Naive thymus-derived CD4-positive, alpha-beta T cell (primary cell): ENCODE measurements around the gene PLIN4. TPM values are rescaled to one million over a fixed set of nuclear protein-coding genes. Genes with fewer than 3 reads are reported as not detected.
A peak's percentile ranks its signal among the peaks of the same experiment; 100 is the strongest.
"Not testable (repeated sequence)": the region's sequence is repeated elsewhere in the genome, so short reads cannot be mapped to it uniquely, and the experiment has no call there.

ENCODE experiments used
- ATAC-seq: fragments of 150-1000 bp; cut with Tn5 transposase; 2 replicates; pipeline ENCODE4 v1.10.0; 2021; ENCODE audit warnings: mild to moderate bottlenecking, moderate library complexity
- CTCF ChIA-PET: fragments of 350-600 bp; sonication (Branson Sonifier 250); formaldehyde crosslinking; loops from one replicate; lab custom pipeline; 2021; ENCODE audit warnings: antibody characterized with exemption; lab: Charles Lee
- POLR2A ChIA-PET: fragments of 350-600 bp; sonication (Branson Sonifier 250); formaldehyde crosslinking; loops from one replicate; lab custom pipeline; 2021; ENCODE audit warnings: antibody characterized with exemption, inconsistent platforms; lab: Charles Lee
- DNase-seq, 9 donors: peaks; one replicate each; pipeline versions ENCODE4 v3.0.0 to v3.0.0-alpha.2; 2020 to 2022; ENCODE audit warnings: mixed read lengths in 1 of 9
- H3K27ac ChIP-seq: one replicate; pipeline ENCODE4 v1.7.0; 2013; ENCODE audit warnings: mild to moderate bottlenecking, low read depth, low read length, moderate library complexity
- H3K27me3 ChIP-seq, 2 donors: one replicate each; pipeline ENCODE4 v1.7.0; 2013; ENCODE audit warnings: low read length in 2 of 2, mild to moderate bottlenecking in 2 of 2, moderate library complexity in 2 of 2; ENCODE audit not compliant: control insufficient read depth in 2 of 2, insufficient read depth in 2 of 2
- H3K36me3 ChIP-seq, 3 experiments: 1 replicate in 2 of 3; 2 replicates in 1 of 3; pipeline ENCODE4 v1.7.0; 2013; ENCODE audit warnings: low read length in 3 of 3, mild to moderate bottlenecking in 3 of 3, moderate library complexity in 1 of 3; ENCODE audit not compliant: insufficient read depth in 3 of 3, control insufficient read depth in 2 of 3
- H3K4me1 ChIP-seq, 2 donors: one replicate each; pipeline ENCODE4 v1.7.0; 2013; ENCODE audit warnings: low read length in 2 of 2, mild to moderate bottlenecking in 2 of 2, moderate library complexity in 1 of 2; ENCODE audit not compliant: control insufficient read depth in 2 of 2, insufficient read depth in 2 of 2
- H3K4me3 ChIP-seq: 2 replicates; pipeline ENCODE4 v1.7.0; 2013; ENCODE audit warnings: mild to moderate bottlenecking, low read length
- H3K9me3 ChIP-seq, 3 experiments: 1 replicate in 2 of 3; 2 replicates in 1 of 3; pipeline ENCODE4 v1.7.0; 2013; ENCODE audit warnings: low read length in 3 of 3; ENCODE audit not compliant: control insufficient read depth in 2 of 3
- H3K27ac Mint-ChIP-seq, 9 donors: one replicate each; pipeline ENCODE4 v1.8.0; 2020 to 2022; ENCODE audit warnings: mixed read lengths in 9 of 9, mild to moderate bottlenecking in 8 of 9, moderate library complexity in 5 of 9, inconsistent platforms in 2 of 9
- H3K27me3 Mint-ChIP-seq, 5 donors: one replicate each; pipeline ENCODE4 v1.8.0; 2021 to 2022; ENCODE audit warnings: mixed read lengths in 5 of 5, mild to moderate bottlenecking in 1 of 5
- H3K36me3 Mint-ChIP-seq, 5 donors: one replicate each; pipeline ENCODE4 v1.8.0; 2020 to 2022; ENCODE audit warnings: mixed read lengths in 5 of 5, mild to moderate bottlenecking in 3 of 5, inconsistent platforms in 1 of 5
- H3K4me1 Mint-ChIP-seq, 7 donors: one replicate each; pipeline ENCODE4 v1.8.0; 2020 to 2022; ENCODE audit warnings: mixed read lengths in 7 of 7, mild to moderate bottlenecking in 3 of 7, inconsistent platforms in 1 of 7
- H3K4me3 Mint-ChIP-seq, 10 donors: one replicate each; pipeline ENCODE4 v1.8.0; 2020 to 2022; ENCODE audit warnings: mild to moderate bottlenecking in 10 of 10, mixed read lengths in 10 of 10, moderate library complexity in 6 of 10, inconsistent platforms in 2 of 10
- H3K9me3 Mint-ChIP-seq, 11 donors: one replicate each; pipeline ENCODE4 v1.8.0; 2020 to 2022; ENCODE audit warnings: mixed read lengths in 11 of 11, mild to moderate bottlenecking in 4 of 11, inconsistent platforms in 1 of 11, moderate library complexity in 1 of 11
- intact Hi-C, 2 donors: fragments of 100-400 bp; cut with micrococcal nuclease; formaldehyde crosslinking; loops; one replicate each; pipeline ENCODE4 v1.15.1; 2023
- polyA plus RNA-seq, 2 donors: library from polyadenylated mRNA; unstranded; fragments of 300-500 nt; fragmentation: Illumina TruSeq; gene quantifications; one replicate each; pipeline ENCODE4 v1.2.3, GENCODE V29; 2021
- total RNA-seq, 6 experiments: library from RNA in 5 of 6; stranded (reverse) in 5 of 6; gene quantifications; 1 replicate in 5 of 6; 2 replicates in 1 of 6; pipeline ENCODE4 v1.2.3 and lab custom pipeline; 2021 to 2026

PLIN4 gene
- total and polyA plus RNA-seq, 7 experiments from 2014 or later, result 0.08 to 0.24 (median 0.11) TPM; not detected in 2

- H3K27me3 Mint-ChIP-seq, H3K9me3 ChIP-seq, ATAC-seq, H3K27ac Mint-ChIP-seq, H3K36me3 Mint-ChIP-seq, H3K4me3 Mint-ChIP-seq, H3K4me3 ChIP-seq, H3K4me1 ChIP-seq, intact Hi-C loops, H3K27me3 ChIP-seq, DNase-seq, H3K4me1 Mint-ChIP-seq, H3K9me3 Mint-ChIP-seq, H3K36me3 ChIP-seq, H3K27ac ChIP-seq: not testable (repeated sequence)
- CTCF ChIA-PET, result interaction anchor here (0.6 to 1.5 kb wide), 2 partner anchors 20 to 101 kb away, joined by 3 read pairs; no protein-coding TSS in a partner anchor
- POLR2A ChIA-PET, result interaction anchor here (0.7 kb wide), 1 partner anchor 22 kb away, joined by 4 read pairs; no protein-coding TSS in a partner anchor
Measured at GRCh38 chr19:4527377-4527776, 9.1 kb upstream of the PLIN4 start.

GRCh38 chr19:4525563-4526002 lies 7.3 kb upstream of the PLIN4 start:
- Histone ChIP-seq H3K27ac (no peak overlapping the region), H3K4me1 (no peaks in the 10 kb centered on the region), H3K36me3 (no peaks in the 10 kb centered on the region), H3K27me3 (no peaks in the 10 kb centered on the region), H3K4me3 (no peak overlapping the region), H3K9me3 (no peaks in the 10 kb centered on the region)
- DNase-seq (no peak), ATAC-seq (no peak)
- H3K36me3 Mint-ChIP-seq, result no peaks in the 10 kb centered on the region
- no peak overlapping the region for H3K4me3 Mint-ChIP-seq
- H3K4me1 Mint-ChIP-seq, result no peaks in the 10 kb centered on the region
- peaks cover 0 to 7% (median 0%) of the 10 kb centered on the region in 5 donors for H3K27me3 Mint-ChIP-seq
- no peak overlapping the region for H3K27ac Mint-ChIP-seq
- CTCF ChIA-PET, result interaction anchor here (0.5 to 1.3 kb wide), 6 partner anchors 9 to 1422 kb away, joined by 3 to 8 read pairs (median 5); partner anchors contain the start of gene YJU2
- intact Hi-C loops, result loop anchor here (1.0 kb wide), 2 partner anchors 125 to 258 kb away; partner anchors contain the start of gene SH3GL1 (in 1 of the 2)
- H3K9me3 Mint-ChIP-seq, result no peaks in the 10 kb centered on the region
- POLR2A ChIA-PET, result no interaction called here

GRCh38 chr19:4524808-4525562 lies 6.7 kb upstream of the PLIN4 start:
- Mint-ChIP-seq H3K4me3 (no peak overlapping the region), H3K9me3 (no peaks in the 10 kb centered on the region), H3K36me3 (no peaks in the 10 kb centered on the region), H3K27ac (no peak overlapping the region), H3K4me1 (no peaks in the 10 kb centered on the region), H3K27me3 (peaks cover 0 to 4% (median 0%) of the 10 kb centered on the region in 5 donors)
- peak; percentile 19 to 70 (median 59) for DNase-seq
- H3K36me3 ChIP-seq, result no peaks in the 10 kb centered on the region
- no peaks in the 10 kb centered on the region for H3K4me1 ChIP-seq
- no peaks in the 10 kb centered on the region for H3K9me3 ChIP-seq
- H3K27me3 ChIP-seq, result no peaks in the 10 kb centered on the region
- POLR2A ChIA-PET, result no interaction called here
- peak; percentile 77 for ATAC-seq
- no peak overlapping the region for H3K27ac ChIP-seq
- no peak overlapping the region for H3K4me3 ChIP-seq
- CTCF ChIA-PET, result interaction anchor here (0.5 to 1.3 kb wide), 8 partner anchors 8 to 1422 kb away, joined by 3 to 8 read pairs (median 4); partner anchors contain the start of gene YJU2
- intact Hi-C loops, result loop anchor here (1.0 kb wide), 2 partner anchors 125 to 258 kb away; partner anchors contain the start of gene SH3GL1 (in 1 of the 2)

GRCh38 chr19:4523306-4524110 lies 5.2 kb upstream of the PLIN4 start:
- POLR2A ChIA-PET, result interaction anchor here (0.6 kb wide), 1 partner anchor 9 kb away, joined by 3 read pairs; no protein-coding TSS in a partner anchor
- ATAC-seq (peak; percentile 51), DNase-seq (peak in 1 of 9 donors; percentile 52)
- no peak overlapping the region for H3K4me3 ChIP-seq
- CTCF ChIA-PET, result interaction anchor here (1.0 kb wide), 1 partner anchor 21 kb away, joined by 3 read pairs; no protein-coding TSS in a partner anchor
- H3K4me1 Mint-ChIP-seq, result peaks cover 0 to 2% (median 0%) of the 10 kb centered on the region in 7 donors
- no peaks in the 10 kb centered on the region for H3K36me3 Mint-ChIP-seq
- no peak overlapping the region for H3K27ac ChIP-seq
- H3K36me3 ChIP-seq, result no peaks in the 10 kb centered on the region
- no peak overlapping the region for H3K27ac Mint-ChIP-seq
- H3K4me3 Mint-ChIP-seq, result no peak overlapping the region
- H3K27me3 Mint-ChIP-seq, result peaks cover 0 to 5% (median 0%) of the 10 kb centered on the region in 5 donors
- H3K9me3 Mint-ChIP-seq, result no peaks in the 10 kb centered on the region
- H3K4me1 ChIP-seq, result no peaks in the 10 kb centered on the region
- H3K27me3 ChIP-seq, result no peaks in the 10 kb centered on the region
- intact Hi-C loops, result no loop called here
- H3K9me3 ChIP-seq, result no peaks in the 10 kb centered on the region

- ChIA-PET CTCF (no interaction called here), POLR2A (no interaction called here)
- no peak overlapping the region for H3K4me3 Mint-ChIP-seq
- ATAC-seq, result no peak
- no peak overlapping the region for H3K27ac Mint-ChIP-seq
- intact Hi-C loops, result no loop called here
- no peaks in the 10 kb centered on the region for H3K27me3 ChIP-seq
- H3K4me1 Mint-ChIP-seq, result peaks cover 0 to 2% (median 0%) of the 10 kb centered on the region in 7 donors
- no peak overlapping the region for H3K4me3 ChIP-seq
- no peaks in the 10 kb centered on the region for H3K36me3 ChIP-seq
- H3K9me3 Mint-ChIP-seq, result no peaks in the 10 kb centered on the region
- no peaks in the 10 kb centered on the region for H3K4me1 ChIP-seq
- H3K9me3 ChIP-seq, result no peaks in the 10 kb centered on the region
- H3K36me3 Mint-ChIP-seq, result no peaks in the 10 kb centered on the region
- H3K27me3 Mint-ChIP-seq, result peaks cover 0 to 5% (median 0%) of the 10 kb centered on the region in 5 donors
- no peak for DNase-seq
- no peak overlapping the region for H3K27ac ChIP-seq
Measured at GRCh38 chr19:4522291-4523002, 4.2 kb upstream of the PLIN4 start.

GRCh38 chr19:4521888-4522242 lies 3.6 kb upstream of the PLIN4 start:
- Mint-ChIP-seq H3K4me1 (peaks cover 0 to 2% (median 0%) of the 10 kb centered on the region in 7 donors), H3K27me3 (peaks cover 0 to 5% (median 0%) of the 10 kb centered on the region in 5 donors), H3K9me3 (no peaks in the 10 kb centered on the region), H3K27ac (peak overlapping the region in 1 of 9 donors; percentile 62), H3K4me3 (no peak overlapping the region), H3K36me3 (no peaks in the 10 kb centered on the region)
- no peak for ATAC-seq
- ChIA-PET POLR2A (no interaction called here), CTCF (interaction anchor here (0.6 kb wide), 1 partner anchor 1096 kb away, joined by 3 read pairs; no protein-coding TSS in a partner anchor)
- H3K4me1 ChIP-seq, result no peaks in the 10 kb centered on the region
- no peak overlapping the region for H3K27ac ChIP-seq
- DNase-seq, result no peak
- no peaks in the 10 kb centered on the region for H3K36me3 ChIP-seq
- intact Hi-C loops, result no loop called here
- no peaks in the 10 kb centered on the region for H3K27me3 ChIP-seq
- no peak overlapping the region for H3K4me3 ChIP-seq
- H3K9me3 ChIP-seq, result no peaks in the 10 kb centered on the region
